PC-9 (cell line): Measurements from ENCODE around the gene SYNE1.

Experiments
- CTCF ChIP-seq: fragments of 200-600 bp; sonication (generic); conservative IDR thresholded peaks from 2 replicates; pipeline ENCODE4 v1.6.1; 2017; ENCODE audit warnings: mixed run types, antibody characterized with exemption, mild to moderate bottlenecking, moderate library complexity
- EZH2 ChIP-seq: fragments of 200-600 bp; sonication (generic); IDR thresholded peaks from 2 replicates; pipeline ENCODE4 v1.8.0; 2017; ENCODE audit warnings: antibody characterized with exemption, low read depth

- TF ChIP-seq CTCF (no peak), EZH2 (no peak)
Measured at GRCh38 chr6:152387091-152387490, 250.1 kb downstream of the SYNE1 start.
